Measurements from ENCODE around the gene PABPN1.
A peak's percentile ranks its signal among the peaks of the same experiment; 100 is the strongest.

The PABPN1 gene

DNA sequence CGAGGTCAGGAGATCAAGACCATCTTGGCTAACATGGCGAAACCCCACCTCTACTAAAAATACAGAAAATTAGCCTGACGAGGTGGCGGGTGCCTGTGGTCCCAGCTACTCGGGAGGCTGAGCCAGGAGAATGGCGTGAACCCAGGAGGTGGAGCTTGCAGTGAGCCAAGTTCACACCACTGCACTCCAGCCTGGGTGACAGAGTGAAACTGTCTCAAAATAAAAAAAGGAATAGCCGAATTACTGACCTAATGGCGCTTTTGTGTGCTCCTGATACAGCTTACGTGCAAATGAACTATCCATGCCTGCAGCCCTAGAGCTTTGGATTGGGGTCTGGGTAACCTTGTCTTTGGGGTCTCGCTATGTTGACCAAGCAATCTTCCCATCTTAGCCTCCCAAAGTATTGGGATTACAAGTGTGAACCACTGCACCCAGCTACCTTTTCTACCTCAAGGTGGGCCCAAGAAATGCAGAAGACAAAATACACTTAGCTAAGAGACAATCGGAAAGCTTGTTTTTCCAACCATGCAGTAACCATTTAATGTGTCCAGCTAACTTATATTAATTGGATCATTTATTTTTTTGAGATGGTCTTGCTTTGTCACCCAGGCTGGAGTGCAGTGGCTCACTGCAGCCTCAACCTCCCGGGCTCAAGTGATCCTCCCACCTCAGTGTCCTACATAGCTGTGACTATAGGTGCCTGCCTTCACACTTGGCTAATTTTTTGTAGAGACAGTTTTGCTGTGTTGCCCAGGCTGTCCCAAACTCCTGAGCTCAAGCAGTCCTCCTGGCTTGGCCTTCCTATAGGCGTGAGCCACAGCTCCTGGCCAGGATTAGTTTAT lies 5.5 kb downstream of the PABPN1 start:
- no peak for DNase-seq (ENCODE audit: low spot score)

DNA sequence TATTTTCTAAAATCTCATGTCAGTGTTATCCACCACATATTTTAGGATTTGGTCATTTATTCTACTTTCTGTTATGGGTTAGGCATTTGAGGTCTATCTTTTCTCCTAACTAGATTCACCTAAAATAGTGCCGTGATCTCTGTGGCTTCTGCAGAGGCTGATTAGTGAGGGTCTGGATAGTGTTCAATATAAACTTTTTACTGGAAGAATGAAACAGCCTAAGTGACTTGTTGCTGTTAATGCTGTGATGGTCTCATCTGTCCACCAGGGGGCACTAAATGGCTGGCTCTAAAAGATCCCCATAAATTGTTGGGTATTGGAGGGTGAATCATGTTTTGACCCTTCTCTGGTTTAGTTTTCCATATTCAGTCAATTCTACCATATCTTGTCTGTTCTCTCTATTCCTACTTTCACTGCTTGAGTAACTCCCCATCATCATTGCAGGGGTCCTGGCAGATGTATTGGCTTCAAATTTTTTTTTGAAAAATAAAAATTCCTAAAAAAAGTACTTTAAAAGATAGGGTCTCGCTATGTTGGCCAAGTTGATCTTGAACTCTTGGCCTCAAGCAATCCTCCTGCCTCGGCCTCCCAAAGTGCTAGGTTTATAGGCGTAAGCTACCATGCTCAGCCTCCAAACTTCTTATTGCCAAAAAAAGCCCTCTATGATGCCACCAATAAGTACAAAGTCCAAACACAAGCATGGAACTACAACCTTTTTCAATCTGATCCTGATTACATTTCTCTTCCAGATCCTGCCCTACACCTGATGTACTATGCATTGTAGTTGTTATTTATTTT lies 6.9 kb downstream of the PABPN1 start:
- DNase-seq (ENCODE audit: low spot score), result peak; percentile 70

DNA sequence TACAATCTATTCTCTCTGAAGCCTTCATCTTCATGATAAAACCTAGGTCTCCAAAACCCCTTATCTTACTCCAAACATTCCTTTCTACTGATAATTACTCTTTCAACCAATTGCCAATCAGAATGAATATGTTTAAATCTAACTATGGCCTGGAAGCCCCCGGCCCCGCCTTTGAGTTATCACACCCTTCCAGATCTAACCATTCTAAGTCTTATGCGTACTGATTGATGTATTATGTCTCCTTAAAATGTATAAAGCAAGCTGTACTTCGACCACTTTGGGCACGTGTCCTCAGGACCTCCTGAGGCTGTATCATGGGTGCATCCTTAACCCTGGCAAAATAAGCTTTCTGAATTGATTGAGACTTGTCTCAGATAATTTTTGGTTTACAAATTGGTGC lies 14.4 kb downstream of the PABPN1 start:
- DNase-seq (ENCODE audit: low spot score), result no peak

DNA sequence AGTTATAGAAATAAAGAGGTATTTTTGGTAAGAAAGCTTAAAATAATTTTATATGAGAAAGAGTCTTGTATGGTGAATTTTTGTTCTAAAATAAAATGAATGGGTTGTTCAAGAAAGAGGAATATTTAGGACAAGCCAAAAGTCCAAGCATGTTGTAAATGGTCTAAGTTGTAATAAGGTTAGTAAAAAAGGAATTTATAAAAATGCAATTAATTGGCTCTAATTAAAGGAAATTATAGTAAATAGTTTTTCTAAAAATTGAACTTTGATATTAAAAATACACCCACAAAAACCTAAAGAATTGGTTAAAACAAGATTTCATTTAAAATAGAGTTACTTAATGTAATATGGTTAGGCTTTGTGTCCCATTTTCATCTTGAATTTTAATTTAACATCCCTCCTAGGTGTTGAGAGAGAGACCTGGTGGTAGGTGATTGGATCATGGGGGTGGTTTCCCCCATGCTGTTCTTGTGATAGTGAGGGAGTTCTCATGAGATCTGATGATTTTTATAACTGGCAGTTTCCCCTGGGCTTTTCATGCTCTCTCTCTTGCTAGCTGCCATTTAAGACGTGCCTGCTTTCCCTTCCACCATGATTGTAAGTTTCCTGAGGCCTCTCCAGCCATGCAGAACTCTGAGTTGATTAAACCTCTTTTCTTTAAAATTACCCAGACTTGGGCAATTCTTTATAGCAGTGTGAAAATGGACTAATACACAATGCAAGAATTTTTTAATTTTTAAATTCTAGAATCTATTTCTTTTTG lies 18.4 kb downstream of the PABPN1 start:
- no peak for DNase-seq (ENCODE audit: low spot score)

DNA sequence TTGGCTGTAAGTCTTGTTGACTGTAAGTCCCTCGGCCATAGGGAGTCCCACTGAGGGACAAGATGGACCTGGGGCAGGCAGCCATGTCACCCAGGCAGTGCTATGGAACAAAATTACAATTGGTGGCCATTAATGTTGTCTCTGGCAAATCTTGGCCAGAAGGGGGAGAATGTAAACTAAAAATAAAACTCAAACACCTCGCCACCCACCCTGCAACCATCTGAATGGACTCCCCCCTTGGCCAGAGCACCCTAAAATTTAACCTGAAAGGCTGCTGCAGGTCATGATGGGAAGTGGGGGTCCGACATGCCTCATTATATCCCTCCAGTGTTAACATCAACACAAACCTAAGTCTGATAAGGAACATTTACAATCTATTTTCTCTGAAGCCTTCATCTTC lies 23.2 kb downstream of the PABPN1 start:
- no peak for DNase-seq (ENCODE audit: low spot score)

DNA sequence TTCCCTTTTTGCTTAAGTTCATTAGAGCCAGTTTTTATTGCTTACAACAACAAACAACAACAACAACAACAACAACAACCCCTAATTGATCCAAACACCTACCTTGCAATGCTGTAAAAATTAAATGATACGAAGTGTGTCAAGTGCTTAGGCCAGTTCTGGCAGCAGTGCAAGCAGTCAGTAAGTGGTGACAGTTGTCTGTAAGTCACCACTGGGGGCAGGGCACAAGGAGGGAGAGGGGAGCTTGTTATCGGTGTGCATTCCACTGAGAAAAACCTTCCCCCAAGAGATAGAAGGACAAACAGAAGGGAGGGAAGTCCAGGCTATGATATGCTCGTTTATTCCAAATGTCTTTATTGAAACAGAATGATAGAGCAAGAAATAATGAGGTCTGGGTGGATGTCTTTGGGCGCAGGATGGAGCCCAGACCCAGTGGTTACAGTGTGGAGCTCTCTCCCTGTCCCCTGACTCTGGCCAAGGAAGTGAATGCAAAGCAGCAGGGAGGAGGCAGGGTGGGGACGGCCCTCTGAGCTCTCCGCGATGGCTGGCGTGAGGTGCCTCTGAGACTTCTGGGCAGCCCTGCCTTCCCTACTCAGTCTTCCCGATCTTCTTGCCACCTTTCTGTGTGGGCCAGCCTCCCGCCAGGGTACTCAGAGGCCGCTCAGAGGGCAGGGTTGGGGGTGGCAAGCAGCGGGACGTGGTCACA lies 24.9 kb downstream of the PABPN1 start:
- no peak for DNase-seq (ENCODE audit: low spot score)

DNA sequence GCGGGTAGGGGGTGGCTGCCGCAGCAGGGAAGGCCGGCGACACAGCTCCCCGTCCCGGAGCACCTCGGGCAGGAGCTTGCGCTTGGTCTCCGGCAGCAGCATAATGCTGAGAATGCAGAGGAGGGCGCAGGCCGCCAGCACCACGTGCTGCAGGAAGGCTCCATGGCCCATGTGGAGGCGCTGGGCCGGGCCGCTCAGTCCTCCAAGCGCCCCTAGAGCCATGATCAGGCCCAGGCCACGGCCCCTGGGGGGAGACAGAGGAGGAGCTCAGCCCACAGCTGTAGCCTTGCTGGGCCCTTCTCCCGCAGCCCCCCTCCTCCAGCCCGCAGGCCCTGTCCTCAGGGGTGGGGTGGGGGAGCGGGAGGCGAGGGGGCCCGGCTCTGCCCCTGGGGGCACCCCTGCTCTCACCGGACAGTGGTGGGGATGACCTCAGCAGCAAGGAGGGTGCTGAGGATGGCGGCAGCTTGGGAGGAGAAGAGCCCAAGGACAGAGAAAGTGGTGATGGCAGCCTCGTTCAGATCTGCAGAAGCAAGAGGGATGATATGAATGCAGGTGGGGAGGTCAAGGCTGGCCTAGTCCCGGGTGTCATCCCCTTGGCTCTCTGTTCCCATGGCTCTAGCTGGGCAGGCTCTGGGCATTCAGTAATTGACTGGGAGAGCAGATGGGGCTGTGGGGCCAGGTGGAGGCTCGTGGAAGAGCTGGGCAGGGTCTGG lies 25.6 kb downstream of the PABPN1 start:
- no peak for DNase-seq (ENCODE audit: low spot score)

DNA sequence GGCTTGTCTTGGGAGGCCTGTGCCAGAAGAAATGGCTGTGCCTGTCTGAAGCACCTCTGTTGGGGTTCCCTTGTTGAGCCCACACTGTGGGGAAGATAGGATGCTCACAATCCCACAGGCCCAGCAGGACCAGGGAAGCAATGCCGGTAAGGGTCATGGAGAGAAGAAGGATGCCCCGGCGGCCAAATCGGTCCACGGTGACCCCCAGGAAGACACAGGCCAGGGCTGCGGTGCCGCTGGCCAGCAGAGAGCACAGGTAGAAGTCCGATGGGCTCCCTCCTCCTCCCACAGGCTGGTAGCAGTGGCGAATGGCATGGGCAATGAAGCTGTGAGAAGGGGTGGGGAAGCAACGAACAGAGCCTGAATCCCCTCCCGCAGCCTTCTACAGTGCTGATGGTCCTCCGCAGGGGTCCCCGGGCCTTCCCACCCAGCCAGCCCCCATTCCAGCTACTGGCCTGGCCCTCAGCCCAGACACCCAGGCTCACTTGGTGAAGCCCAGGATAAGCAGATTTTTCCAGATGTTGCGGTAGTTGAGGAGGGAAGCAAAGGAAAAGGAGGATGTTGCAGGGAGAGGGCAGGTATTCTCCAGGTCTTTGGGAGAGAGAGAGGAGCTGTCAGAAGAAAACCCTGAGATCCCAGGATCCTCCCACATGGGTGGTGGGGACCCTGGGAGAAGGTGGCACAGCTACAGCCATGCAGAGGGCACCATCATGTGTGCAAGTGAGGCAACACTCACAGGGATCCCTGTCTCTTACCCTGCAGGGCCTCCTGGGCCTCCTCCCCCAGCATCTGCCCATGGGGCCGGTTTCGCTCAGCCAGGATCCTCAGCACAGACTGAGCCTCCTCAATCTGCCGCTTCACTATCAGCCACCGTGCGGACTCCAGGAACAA lies 26.4 kb downstream of the PABPN1 start:
- DNase-seq (ENCODE audit: low spot score), result no peak

DNA sequence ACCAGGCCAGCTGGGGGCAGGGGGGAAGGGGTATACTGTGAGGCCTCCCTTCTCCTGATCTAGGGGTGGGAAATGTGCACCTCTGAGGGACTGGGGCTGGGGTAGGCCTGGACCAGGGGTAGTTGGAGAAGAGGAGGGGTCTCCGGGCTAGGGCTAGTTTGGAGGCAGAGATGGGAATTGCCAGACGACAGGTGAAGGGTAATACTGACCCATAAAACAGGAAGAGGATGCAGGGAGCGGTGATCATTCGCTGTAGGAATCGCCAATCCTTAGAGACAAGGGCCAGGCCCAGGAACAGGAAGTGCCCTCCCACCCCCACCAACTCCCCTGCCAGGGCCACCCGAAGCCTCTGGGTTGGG lies 27.0 kb downstream of the PABPN1 start:
- no peak for DNase-seq (ENCODE audit: low spot score)

DNA sequence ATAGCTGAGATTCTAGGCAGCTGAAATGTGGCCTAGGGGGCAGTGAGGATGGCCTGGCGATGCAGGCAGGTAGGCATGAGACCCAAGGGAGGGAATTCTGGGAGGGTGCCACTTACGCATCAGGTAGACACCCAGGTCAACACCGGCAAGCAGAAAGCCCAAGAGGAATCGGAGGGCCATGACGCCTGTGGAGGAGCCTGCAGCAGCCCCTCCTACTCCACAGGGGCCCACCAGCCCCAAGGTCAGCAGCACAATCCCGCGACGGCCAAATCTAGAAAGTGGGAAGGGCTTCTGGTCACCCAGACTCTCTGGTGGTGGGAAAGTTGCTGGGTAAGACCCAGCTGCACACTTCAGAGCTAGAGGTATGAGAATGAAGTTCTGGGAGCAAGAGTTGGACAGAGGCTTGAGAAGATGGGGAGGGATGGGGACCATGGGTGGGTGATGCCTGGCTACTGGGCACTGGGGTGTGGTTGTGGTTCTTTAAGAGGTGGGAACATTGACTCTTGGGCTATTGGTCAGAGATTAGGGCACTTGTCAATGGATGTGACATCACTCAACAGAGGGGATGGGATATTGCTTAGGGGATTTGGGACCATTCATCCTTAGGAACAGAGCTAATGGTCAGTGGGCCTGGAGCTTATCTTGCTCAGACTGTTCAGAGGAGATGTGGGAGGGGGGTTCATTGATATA lies 28.0 kb downstream of the PABPN1 start:
- DNase-seq (ENCODE audit: low spot score), result no peak

DNA sequence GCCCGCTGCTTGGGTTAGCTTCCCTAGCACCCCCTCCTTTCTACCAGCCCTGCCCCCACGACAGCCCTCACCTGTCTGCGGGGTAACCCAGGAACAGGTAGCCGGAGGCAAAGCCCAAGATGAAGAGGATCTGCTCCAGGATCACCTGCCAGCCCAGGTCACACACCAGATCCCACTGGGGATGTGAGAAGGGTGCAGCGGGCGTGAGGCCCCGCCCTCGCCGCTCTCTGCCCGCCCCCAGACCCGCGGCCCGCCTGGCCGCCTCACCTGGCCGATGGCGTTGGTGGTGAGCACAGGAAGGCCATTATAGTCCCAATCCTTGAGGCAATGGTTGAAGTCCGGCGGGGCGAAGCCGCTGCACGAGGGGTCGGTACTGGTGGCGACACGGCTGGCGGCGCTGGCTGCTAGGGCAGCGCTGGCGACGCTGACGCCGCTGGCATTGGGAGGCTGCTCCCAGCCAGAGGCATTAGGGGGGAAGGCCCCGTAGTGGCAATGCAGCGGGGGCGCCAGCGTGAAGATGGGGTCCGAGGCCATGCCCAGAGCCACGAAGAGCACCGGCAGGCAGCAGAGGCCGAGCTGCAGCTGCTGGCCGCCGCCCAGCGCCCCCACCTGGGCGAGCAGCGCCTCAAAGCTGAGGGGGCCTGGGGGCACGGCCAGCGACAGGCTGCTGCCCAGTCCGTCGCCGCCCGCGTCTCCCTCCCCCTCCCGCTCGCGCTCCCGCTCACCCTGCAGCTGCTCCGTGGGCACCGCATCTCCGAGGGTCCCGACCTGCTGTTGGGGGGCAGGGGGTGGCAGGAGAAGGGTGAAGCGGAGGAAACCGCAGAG lies 30.6 kb downstream of the PABPN1 start:
- no peak for DNase-seq (ENCODE audit: low spot score)

DNA sequence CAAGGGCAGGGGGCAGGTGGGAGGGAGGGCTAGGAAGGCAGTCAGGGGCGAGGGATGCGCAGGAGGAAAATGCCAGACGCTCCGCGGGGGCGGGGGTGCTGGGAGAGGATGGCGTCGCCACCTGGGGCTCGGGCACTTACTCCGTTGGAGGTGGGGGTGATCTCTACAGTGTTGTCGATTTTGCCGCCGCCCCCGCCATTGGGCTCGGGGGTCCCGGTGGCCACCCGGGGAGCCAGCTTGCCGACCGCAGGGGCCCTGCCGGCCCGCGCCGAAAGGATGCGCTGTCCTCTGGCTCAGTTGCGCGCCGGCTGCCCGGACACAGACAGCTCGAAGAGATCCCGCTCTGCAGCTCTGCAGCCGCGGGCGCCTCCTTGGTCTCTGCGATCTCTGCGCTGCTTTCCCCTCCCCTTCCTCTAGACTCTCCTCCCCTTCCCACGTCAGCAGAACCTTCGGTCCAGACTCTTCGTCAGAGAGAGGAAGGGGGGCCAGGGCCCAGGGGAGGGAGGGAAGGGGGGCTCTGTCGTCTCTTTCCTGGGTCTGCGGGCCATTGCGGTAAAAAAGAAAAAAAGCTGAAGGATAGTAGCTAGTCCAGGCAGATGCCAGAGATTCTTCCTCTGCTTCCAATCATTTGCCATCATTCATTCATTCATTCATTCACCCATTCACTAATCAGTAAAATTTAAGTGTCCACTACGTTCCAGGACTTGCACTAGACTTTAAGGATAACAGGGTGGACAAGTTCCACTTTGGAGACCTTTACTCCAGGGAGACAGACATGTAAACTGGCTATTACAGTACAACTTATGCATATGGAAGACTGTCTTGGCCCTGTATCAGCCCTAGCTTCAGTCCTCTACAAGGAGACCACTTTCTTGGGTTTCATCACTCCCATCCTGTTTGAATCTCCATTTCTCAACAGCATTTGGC lies 31.5 kb downstream of the PABPN1 start, which contains the start of gene SLC22A17:
Gene SLC22A17 (minus strand): TSS at position 382 of the 927 bp plus-strand sequence.
- DNase-seq (ENCODE audit: low spot score), result peak; percentile 39

DNA sequence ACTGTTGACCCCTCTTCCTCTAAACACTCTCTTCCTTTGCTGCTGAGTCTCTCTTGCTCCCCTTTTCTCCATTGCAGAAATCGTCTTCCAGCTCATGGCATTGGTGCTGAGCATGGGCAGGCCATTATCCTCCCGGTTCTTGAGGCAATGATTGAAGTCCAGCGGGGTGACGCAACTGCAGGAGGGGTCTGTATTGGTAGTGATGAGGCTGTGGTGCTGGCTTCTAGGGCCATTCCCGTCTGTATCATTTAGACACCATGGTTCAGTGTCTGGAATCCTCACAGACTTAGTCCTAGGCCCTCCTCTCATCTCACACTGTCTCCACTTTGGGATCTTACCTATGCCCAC lies 32.1 kb downstream of the PABPN1 start:
- no peak for DNase-seq (ENCODE audit: low spot score)

DNA sequence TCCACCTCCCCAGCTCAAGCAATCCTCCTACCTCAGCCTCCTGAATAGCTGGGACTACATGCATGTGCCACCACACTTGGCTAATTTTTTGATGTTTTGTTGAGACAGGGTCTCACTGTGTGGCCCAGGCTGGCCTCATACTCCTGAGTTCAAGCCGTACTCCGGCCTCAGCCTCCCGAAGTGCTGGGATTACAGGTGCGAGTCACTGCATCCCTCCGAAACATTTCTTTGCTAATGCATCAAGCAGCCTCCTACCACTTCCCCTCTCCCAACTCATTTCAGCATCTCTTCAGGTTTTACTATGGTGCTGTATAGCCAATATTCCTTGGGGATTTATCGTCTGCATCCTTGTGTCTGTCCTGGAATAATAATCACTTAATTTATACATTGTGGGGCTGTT lies 33.7 kb downstream of the PABPN1 start:
- DNase-seq (ENCODE audit: low spot score), result no peak

DNA sequence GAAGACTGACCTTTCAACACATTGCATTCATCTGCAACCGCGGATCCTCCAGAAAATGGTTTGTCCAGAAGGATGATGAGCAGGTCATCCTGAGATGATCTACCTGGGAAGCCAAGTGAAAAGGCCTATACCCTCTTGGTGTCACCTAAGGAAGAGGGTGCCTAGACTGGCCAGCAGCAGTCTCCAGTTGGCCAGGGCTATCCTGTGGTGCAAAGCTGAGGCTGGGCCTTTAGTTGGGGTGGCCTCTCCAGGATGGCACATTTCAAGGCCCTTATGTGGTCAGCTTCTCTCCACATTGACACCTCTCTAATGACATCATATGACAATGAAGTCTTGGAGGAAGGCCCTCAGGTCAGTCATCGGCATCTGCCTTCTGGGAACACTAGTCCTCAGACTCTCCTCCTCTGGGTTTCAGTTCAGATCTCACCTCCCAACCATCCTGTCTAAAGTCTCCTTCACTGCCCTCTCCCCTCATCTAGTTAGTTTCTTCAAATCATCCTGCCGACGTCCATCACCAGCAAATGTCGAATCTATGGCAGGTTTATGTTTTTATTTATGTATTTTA lies 34.7 kb downstream of the PABPN1 start:
- DNase-seq (ENCODE audit: low spot score), result no peak

DNA sequence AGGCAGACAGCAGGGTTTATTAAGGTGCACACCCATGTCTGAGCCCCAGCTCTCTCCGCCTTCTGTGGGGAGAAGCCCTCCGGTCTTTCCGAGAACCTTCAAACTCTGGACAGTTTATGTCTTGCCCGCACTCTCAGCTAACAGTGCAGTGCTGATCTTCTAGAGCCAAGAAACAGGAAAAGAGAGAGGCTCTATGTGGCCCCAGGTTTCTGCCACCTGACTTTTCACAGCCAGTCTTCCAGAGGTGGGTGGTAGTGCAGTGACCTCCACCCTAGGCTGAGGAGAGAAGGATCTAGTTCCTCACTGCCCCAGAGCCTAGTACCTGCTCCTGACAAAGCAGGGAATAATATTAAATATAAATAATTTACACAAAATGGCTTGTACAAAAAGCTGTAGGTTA lies 35.4 kb downstream of the PABPN1 start:
- DNase-seq (ENCODE audit: low spot score), result no peak

DNA sequence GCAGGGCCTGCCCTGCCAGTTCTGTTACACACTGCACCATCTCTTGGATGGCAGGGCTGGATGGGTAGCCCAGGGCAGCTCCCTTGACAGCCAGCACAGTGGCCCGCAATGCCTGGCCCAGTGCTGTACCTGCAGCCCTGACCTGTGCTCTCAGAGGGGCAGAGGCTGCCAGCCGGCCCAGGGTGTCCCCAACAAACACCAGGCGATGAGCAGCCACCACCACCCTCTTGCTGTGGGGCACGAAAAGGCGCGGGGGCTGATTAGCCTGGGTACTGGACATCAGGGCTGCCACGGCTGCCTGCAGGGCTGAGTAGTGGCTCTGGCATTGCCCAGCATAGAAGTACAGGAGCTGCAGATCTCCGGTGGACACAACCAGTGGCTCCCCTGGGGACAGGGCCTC lies 36.0 kb downstream of the PABPN1 start:
- DNase-seq (ENCODE audit: low spot score), result no peak
